B cell (primary cell): ENCODE results near the gene TTYH3. TPM values are rescaled to one million over a fixed set of nuclear protein-coding genes. Genes with fewer than 3 reads are reported as not detected.

Source experiments
- ATAC-seq: fragments of 200-7000 bp; cut with Tn5 transposase; one replicate; pipeline ENCODE4 v1.10.0; 2021; ENCODE audit warnings: low read depth, mild to moderate bottlenecking, moderate number of reproducible peaks, moderate library complexity
- CTCF ChIA-PET: fragments of 350-600 bp; sonication (Branson Sonifier 250); formaldehyde crosslinking; loops from one replicate; lab custom pipeline; 2021; ENCODE audit warnings: antibody characterized with exemption, inconsistent platforms; lab: Charles Lee
- POLR2A ChIA-PET: fragments of 350-600 bp; sonication (Branson Sonifier 250); formaldehyde crosslinking; loops from one replicate; lab custom pipeline; 2021; ENCODE audit warnings: antibody characterized with exemption; lab: Charles Lee
- DNase-seq: peaks from one replicate; pipeline ENCODE4 v3.0.0; 2013
- H2AFZ ChIP-seq: 2 replicates; pipeline ENCODE4 v1.6.1; 2012; ENCODE audit warnings: mild to moderate bottlenecking, low read depth, low read length; ENCODE audit not compliant: insufficient read depth, poor library complexity, severe bottlenecking
- H3K27ac ChIP-seq, 2 donors: 1 replicate in 1 of 2; 2 replicates in 1 of 2; pipeline ENCODE4 v1.5.1; 2012 to 2013; ENCODE audit warnings: low read length in 2 of 2, mild to moderate bottlenecking in 2 of 2, moderate library complexity in 1 of 2
- H3K27me3 ChIP-seq, 4 experiments: fragments of 200-600 bp in 1 of 4; sonication (generic) in 1 of 4; replicated peaks in 1 of 4; 1 replicate in 2 of 4; 2 replicates in 2 of 4; pipeline versions ENCODE4 v1.6.1 to v1.7.0; 2013 to 2016; ENCODE audit warnings: low read length in 3 of 4, mild to moderate bottlenecking in 2 of 4, mixed read lengths in 1 of 4, moderate library complexity in 1 of 4; ENCODE audit not compliant: insufficient read depth in 4 of 4, control insufficient read depth in 3 of 4; ENCODE audit errors: control extremely low read depth in 1 of 4
- H3K36me3 ChIP-seq, 2 experiments: replicated peaks in 1 of 2; 1 replicate in 1 of 2; 2 replicates in 1 of 2; pipeline versions ENCODE4 v1.6.1 to v1.7.1; 2013; ENCODE audit warnings: low read length in 1 of 2; ENCODE audit not compliant: insufficient read depth in 2 of 2, control insufficient read depth in 1 of 2; ENCODE audit errors: control extremely low read depth in 1 of 2, extremely low read depth in 1 of 2
- H3K4me1 ChIP-seq, 2 donors: fragments of 200-600 bp in 1 of 2; sonication (generic) in 1 of 2; 1 replicate in 1 of 2; 2 replicates in 1 of 2; pipeline versions ENCODE4 v1.5.1 to v1.6.1; 2013 to 2017; ENCODE audit warnings: low read length in 2 of 2; ENCODE audit not compliant: control insufficient read depth in 2 of 2, insufficient read depth in 2 of 2
- H3K4me2 ChIP-seq: replicated peaks from 2 replicates; pipeline ENCODE3; 2012; ENCODE audit warnings: mild to moderate bottlenecking, low read depth, low read length; ENCODE audit not compliant: poor library complexity, severe bottlenecking
- H3K4me3 ChIP-seq, 5 experiments: fragments of 200-600 bp in 1 of 5; sonication (generic) in 1 of 5; 1 replicate in 3 of 5; 2 replicates in 2 of 5; pipeline versions ENCODE4 v1.5.1 to v1.7.0; 2011 to 2016; ENCODE audit warnings: low read length in 4 of 5, mild to moderate bottlenecking in 4 of 5, low read depth in 2 of 5, control low read depth in 1 of 5, moderate library complexity in 1 of 5; ENCODE audit not compliant: insufficient read depth in 1 of 5; ENCODE audit errors: control extremely low read depth in 1 of 5, extremely low read depth in 1 of 5
- H3K79me2 ChIP-seq: fragments of 200-600 bp; sonication (generic); one replicate; pipeline ENCODE4 v1.6.0; 2016; ENCODE audit warnings: low read length; ENCODE audit not compliant: control insufficient read depth, insufficient read depth
- H3K9ac ChIP-seq: fragments of 200-600 bp; sonication (generic); 2 replicates; pipeline ENCODE4 v1.6.1; 2017; ENCODE audit warnings: mild to moderate bottlenecking, low read length, moderate library complexity
- H3K9me3 ChIP-seq, 3 donors: one replicate each; pipeline versions ENCODE4 v1.6.1 to v1.7.1; 2013; ENCODE audit warnings: low read length in 2 of 3; ENCODE audit not compliant: control insufficient read depth in 2 of 3, insufficient read depth in 1 of 3; ENCODE audit errors: control extremely low read depth in 1 of 3
- H4K20me1 ChIP-seq: 2 replicates; pipeline ENCODE4 v1.6.0; 2012; ENCODE audit warnings: mild to moderate bottlenecking, low read length; ENCODE audit not compliant: insufficient read depth, control insufficient read depth, poor library complexity, severe bottlenecking
- H3K27ac Mint-ChIP-seq: one replicate; pipeline ENCODE4 v1.8.0; 2021; ENCODE audit warnings: mixed read lengths
- H3K27me3 Mint-ChIP-seq: one replicate; pipeline ENCODE4 v1.8.0; 2021; ENCODE audit warnings: mixed read lengths
- H3K4me1 Mint-ChIP-seq: one replicate; pipeline ENCODE4 v1.8.0; 2021; ENCODE audit warnings: mixed read lengths
- H3K4me3 Mint-ChIP-seq: one replicate; pipeline ENCODE4 v1.8.0; 2021; ENCODE audit warnings: mixed read lengths
- H3K9me3 Mint-ChIP-seq: one replicate; pipeline ENCODE4 v1.8.0; 2022; ENCODE audit warnings: mixed read lengths; ENCODE audit not compliant: insufficient read depth
- CTCF ChIP-seq: fragments of 200-600 bp; IDR thresholded peaks from one replicate; pipeline ENCODE4 v1.8.0; 2022; ENCODE audit warnings: antibody characterized with exemption, mild to moderate bottlenecking
- EZH2 ChIP-seq: IDR thresholded peaks from 2 replicates; pipeline ENCODE4 v1.6.1; 2012; ENCODE audit warnings: borderline replicate concordance, low read depth, mild to moderate bottlenecking, moderate library complexity, low read length; ENCODE audit not compliant: insufficient read depth, poor library complexity, severe bottlenecking
- WGBS: methylation state at CpG from one replicate; pipeline ENCODE4 v1.1.5; 2013; ENCODE audit warnings: missing lambda C conversion rate; ENCODE audit not compliant: insufficient coverage; 5-methylcytosine and 5-hydroxymethylcytosine counted together
- intact Hi-C: fragments of 100-400 bp; cut with micrococcal nuclease; formaldehyde crosslinking; loops from one replicate; pipeline ENCODE4 v1.10.0; 2022
- polyA plus RNA-seq: library from polyadenylated mRNA; depleted of rRNA; stranded (reverse); fragments of >200 nt; gene quantifications from 2 replicates; pipeline ENCODE4 v1.2.3, GENCODE V29; 2012
- total RNA-seq, 2 donors: library from RNA; stranded (reverse); fragments of 120-200 nt in 1 of 2; gene quantifications; 1 replicate in 1 of 2; 2 replicates in 1 of 2; pipeline versions ENCODE4 v1.2.3 to v1.2.4, GENCODE V29; 2013 to 2022

The TTYH3 gene
- total and polyA plus RNA-seq, 2 donors (not counting 1 experiment from before 2014, with no cell fraction given): 8.4 to 48.6 TPM

GRCh38 chr7:2601907-2602306 lies 29.9 kb upstream of the TTYH3 start:
- no peak for ATAC-seq

GRCh38 chr7:2602406-2603043 lies 29.3 kb upstream of the TTYH3 start:
- intact Hi-C loops: no loop called here
- H3K4me3 Mint-ChIP-seq: no peak overlapping the region
- Histone ChIP-seq H3K4me1 (no peaks in the 10 kb centered on the region), H3K79me2 (no peaks in the 10 kb centered on the region), H3K4me2 (no peak overlapping the region), H3K4me3 (no peak overlapping the region), H3K36me3 (no peaks in the 10 kb centered on the region), H3K27ac (no peak overlapping the region), H3K27me3 (no peaks in the 10 kb centered on the region), H2AFZ (no peak overlapping the region), H3K9me3 (no peaks in the 10 kb centered on the region), H3K9ac (no peak overlapping the region), H4K20me1 (no peaks in the 10 kb centered on the region)
- ChIA-PET POLR2A (no interaction called here), CTCF (no interaction called here)
- DNase-seq (no peak), ATAC-seq (no peak)
- WGBS: 66% methylated on average over 19 of the region's 19 CpGs
- H3K4me1 Mint-ChIP-seq: peaks cover 2% of the 10 kb centered on the region
- H3K27ac Mint-ChIP-seq: no peak overlapping the region
- no peak for TF ChIP-seq CTCF
- TF ChIP-seq EZH2: no peak
- H3K27me3 Mint-ChIP-seq: no peaks in the 10 kb centered on the region
- no peaks in the 10 kb centered on the region for H3K9me3 Mint-ChIP-seq

More at GRCh38 chr7:2601907-2602306, 29.9 kb upstream of the TTYH3 start:
- H3K27ac ChIP-seq: no peak overlapping the region
- Mint-ChIP-seq H3K4me1 (peaks cover 2% of the 10 kb centered on the region), H3K27ac (no peak overlapping the region), H3K4me3 (no peak overlapping the region), H3K9me3 (no peaks in the 10 kb centered on the region), H3K27me3 (no peaks in the 10 kb centered on the region)
- no peak for DNase-seq
- ChIA-PET CTCF (no interaction called here), POLR2A (no interaction called here)
- no peak overlapping the region for H3K9ac ChIP-seq
- H3K4me2 ChIP-seq: no peak overlapping the region
- no peaks in the 10 kb centered on the region for H3K79me2 ChIP-seq
- no peaks in the 10 kb centered on the region for H3K9me3 ChIP-seq
- 94% methylated on average over 11 of the region's 11 CpGs for WGBS
- no peaks in the 10 kb centered on the region for H3K4me1 ChIP-seq
- H4K20me1 ChIP-seq: no peaks in the 10 kb centered on the region
- TF ChIP-seq EZH2 (no peak), CTCF (no peak)
- H3K4me3 ChIP-seq: no peak overlapping the region
- H3K36me3 ChIP-seq: no peaks in the 10 kb centered on the region
- no peaks in the 10 kb centered on the region for H3K27me3 ChIP-seq
- intact Hi-C loops: no loop called here
- no peak overlapping the region for H2AFZ ChIP-seq
